ENCODE results near the gene CUL9.

The CUL9 gene

DNA sequence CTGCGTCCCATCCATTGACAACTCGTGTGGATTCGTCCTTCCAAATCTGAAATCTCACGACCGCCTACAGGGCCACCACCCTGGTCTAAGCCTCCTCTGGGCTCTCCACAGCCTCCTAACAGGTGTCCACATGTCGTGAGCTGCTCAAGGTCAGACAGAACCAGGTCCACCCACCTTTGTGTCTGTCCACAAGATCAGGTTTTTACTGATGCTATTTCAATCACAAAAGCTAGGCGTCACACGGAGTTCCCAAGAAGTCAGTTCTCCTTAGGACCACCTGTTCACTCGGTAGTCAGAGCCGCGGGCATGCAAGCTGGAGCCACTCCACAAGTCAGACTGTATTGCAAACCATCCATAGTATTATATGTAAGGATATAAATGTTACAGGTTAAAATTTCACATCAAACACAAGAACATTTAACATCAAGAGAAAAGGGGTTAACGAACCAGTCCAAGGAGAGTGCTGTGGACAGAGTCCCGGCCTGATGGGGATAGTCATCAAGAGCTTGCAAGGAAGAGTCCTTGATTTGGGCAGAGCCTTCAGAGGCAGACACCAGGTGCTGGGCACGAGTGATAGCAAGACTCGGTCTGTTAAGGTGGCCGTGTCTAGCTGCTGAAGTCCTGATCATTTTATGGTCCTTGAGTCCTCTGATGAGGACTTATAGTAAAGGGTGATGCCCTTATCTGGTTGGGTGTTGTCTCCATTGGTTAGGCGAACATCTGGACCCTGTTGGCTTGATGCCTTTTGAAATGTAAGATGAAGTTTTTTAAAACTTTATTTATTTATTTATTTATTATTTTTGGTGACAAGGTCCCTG lies 48.0 kb downstream of the CUL9 start:
- Histone ChIP-seq H3K27me3 (replicated peaks; ENCODE audit: control insufficient read depth, insufficient read depth, low read length) (no peaks in the 10 kb centered on the region), H3K4me3 (replicated peaks; ENCODE audit: low read depth, low read length) (no peak overlapping the region), H3K36me3 (ENCODE audit: control insufficient read depth, insufficient read depth, low read length) (peaks cover 5% of the 10 kb centered on the region)
- no peak for DNase-seq (ENCODE audit: extremely low read depth, insufficient read length)
- TF ChIP-seq, protein P1, sequence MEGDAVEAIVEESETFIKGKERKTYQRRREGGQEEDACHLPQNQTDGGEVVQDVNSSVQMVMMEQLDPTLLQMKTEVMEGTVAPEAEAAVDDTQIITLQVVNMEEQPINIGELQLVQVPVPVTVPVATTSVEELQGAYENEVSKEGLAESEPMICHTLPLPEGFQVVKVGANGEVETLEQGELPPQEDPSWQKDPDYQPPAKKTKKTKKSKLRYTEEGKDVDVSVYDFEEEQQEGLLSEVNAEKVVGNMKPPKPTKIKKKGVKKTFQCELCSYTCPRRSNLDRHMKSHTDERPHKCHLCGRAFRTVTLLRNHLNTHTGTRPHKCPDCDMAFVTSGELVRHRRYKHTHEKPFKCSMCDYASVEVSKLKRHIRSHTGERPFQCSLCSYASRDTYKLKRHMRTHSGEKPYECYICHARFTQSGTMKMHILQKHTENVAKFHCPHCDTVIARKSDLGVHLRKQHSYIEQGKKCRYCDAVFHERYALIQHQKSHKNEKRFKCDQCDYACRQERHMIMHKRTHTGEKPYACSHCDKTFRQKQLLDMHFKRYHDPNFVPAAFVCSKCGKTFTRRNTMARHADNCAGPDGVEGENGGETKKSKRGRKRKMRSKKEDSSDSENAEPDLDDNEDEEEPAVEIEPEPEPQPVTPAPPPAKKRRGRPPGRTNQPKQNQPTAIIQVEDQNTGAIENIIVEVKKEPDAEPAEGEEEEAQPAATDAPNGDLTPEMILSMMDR (IDR thresholded peaks at IDR 0.05; ENCODE audit: insufficient read depth, low read length, poor library complexity, severe bottlenecking): no peak

DNA sequence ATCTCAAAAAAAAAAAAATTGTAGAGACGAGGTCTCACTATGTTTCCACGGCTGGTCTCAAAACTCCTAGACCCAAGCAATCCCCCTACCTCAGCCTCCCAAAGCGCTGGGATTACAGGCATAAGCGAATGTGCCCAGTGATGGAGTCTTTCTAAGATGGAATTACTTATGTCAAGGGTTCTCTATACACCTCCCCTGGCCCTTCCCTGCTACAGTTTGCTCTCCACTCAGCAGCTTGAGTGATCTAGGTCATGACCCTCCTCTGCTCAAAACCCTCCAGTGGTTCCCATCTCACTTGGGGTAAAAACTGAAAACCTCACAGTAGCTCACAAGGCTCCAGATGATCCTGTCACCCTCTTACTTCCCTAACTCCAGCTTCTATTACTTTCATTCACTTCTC lies 49.1 kb downstream of the CUL9 start:
- TF ChIP-seq, protein P1 (IDR thresholded peaks at IDR 0.05; ENCODE audit: insufficient read depth, low read length, poor library complexity, severe bottlenecking): no peak
- H3K27me3 ChIP-seq (replicated peaks; ENCODE audit: control insufficient read depth, insufficient read depth, low read length): no peaks in the 10 kb centered on the region
- H3K4me3 ChIP-seq (replicated peaks; ENCODE audit: low read depth, low read length): no peak overlapping the region
- DNase-seq (ENCODE audit: extremely low read depth, insufficient read length): no peak
- H3K36me3 ChIP-seq (ENCODE audit: control insufficient read depth, insufficient read depth, low read length): peaks cover 1% of the 10 kb centered on the region; the same call in 1 of the 2 replicates

DNA sequence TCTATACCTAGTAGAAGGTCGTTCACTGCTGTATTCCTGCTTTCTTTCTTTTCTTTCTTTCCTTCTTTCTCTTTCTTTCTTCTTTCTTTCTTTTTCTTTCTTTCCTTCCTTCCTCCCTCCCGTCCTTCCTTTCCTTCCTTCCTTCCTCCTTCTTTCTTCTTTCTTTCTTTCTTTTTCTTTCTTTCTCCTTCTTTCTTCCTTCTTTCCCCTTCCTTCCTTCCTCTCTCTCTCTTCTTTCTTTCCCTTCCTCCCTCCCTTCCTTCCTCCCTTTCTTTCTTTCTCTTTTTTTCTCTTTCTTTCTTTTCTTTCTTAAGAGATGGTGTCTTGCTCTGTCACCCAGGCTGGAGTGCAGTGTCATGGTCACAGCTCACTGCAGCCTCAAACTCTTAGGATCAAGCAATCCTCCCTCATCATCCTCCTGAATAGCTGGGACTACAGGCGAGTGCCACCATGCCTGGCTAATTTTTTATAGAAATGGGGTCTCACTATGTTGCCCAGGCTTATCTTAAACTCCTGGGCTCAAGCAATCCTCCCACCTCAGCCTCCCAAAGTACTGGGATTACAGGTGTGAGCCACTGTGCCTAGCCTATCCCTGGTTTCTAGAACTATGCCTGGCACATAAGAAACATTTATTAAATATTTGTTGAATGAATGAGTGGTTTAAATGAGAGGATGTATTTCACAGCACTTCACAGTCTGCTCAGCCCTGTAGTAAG lies 49.9 kb downstream of the CUL9 start:
- H3K4me3 ChIP-seq (replicated peaks; ENCODE audit: low read depth, low read length): no peak overlapping the region
- TF ChIP-seq, protein P1 (IDR thresholded peaks at IDR 0.05; ENCODE audit: insufficient read depth, low read length, poor library complexity, severe bottlenecking): no peak
- no peaks in the 10 kb centered on the region for H3K27me3 ChIP-seq (replicated peaks; ENCODE audit: control insufficient read depth, insufficient read depth, low read length)
- DNase-seq (ENCODE audit: extremely low read depth, insufficient read length): no peak
- H3K36me3 ChIP-seq (ENCODE audit: control insufficient read depth, insufficient read depth, low read length): no peaks in the 10 kb centered on the region

DNA sequence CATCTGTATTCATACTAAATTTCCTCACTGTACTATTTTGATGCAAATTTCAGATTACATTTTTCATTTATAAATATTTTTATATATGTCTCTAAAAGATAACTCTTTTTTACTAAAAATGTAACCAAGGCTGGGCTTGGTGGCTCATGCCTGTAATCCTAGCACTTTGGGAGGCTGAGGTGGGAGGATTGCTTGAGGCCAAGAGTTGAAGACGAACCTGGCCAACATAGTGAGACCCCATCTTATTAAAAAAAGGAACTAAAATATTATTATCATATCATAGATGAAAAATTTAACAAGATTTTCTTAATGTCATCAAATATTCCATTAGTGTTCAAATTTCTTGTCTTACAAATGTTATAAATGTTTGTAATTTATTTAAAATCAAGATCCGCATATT lies 53.8 kb downstream of the CUL9 start:
- Histone ChIP-seq H3K36me3 (ENCODE audit: control insufficient read depth, insufficient read depth, low read length) (no peaks in the 10 kb centered on the region), H3K4me3 (replicated peaks; ENCODE audit: low read depth, low read length) (no peak overlapping the region), H3K27me3 (replicated peaks; ENCODE audit: control insufficient read depth, insufficient read depth, low read length) (no peaks in the 10 kb centered on the region)
- DNase-seq (ENCODE audit: extremely low read depth, insufficient read length): no peak
- TF ChIP-seq, protein P1 (IDR thresholded peaks at IDR 0.05; ENCODE audit: insufficient read depth, low read length, poor library complexity, severe bottlenecking): no peak

DNA sequence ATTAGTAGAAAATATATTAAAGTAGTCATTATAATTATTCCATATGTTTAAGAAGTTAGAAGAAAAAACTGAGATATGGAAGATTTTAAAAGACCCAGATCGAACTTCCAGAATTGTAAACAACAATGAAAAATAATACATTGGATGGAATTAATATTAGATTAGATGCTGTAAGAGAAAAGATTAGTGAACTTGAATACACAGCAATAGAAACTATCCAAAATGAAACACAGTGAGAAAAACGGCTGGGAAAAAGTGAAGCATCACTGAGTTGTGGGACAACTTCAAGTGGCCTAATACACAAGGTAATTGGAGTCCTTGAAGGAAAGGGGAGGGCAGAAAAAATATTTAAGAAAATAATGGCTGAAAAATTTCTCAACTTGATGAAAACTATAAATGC lies 57.1 kb downstream of the CUL9 start:
- no peak for DNase-seq (ENCODE audit: extremely low read depth, insufficient read length)
- Histone ChIP-seq H3K27me3 (replicated peaks; ENCODE audit: control insufficient read depth, insufficient read depth, low read length) (peaks cover 2% of the 10 kb centered on the region), H3K36me3 (ENCODE audit: control insufficient read depth, insufficient read depth, low read length) (no peaks in the 10 kb centered on the region), H3K4me3 (replicated peaks; ENCODE audit: low read depth, low read length) (no peak overlapping the region)
- TF ChIP-seq, protein P1 (IDR thresholded peaks at IDR 0.05; ENCODE audit: insufficient read depth, low read length, poor library complexity, severe bottlenecking): no peak
